HAP-1 (cell line): ENCODE results near the gene CNIH1.
"Not testable (repeated sequence)": the region's sequence is repeated elsewhere in the genome, so short reads cannot be mapped to it uniquely, and the experiment has no call there.

Experiments
- DNase-seq, 2 experiments: peaks; one replicate each; pipeline ENCODE4 v3.0.0-alpha.2; 2016 to 2020; ENCODE audit warnings: low spot score in 2 of 2
- H3K27me3 ChIP-seq: fragments of 250-450 bp; sonication (Bioruptor Pico); 2 replicates; pipeline ENCODE4 v1.5.1; 2020; ENCODE audit warnings: low read depth, mild to moderate bottlenecking, moderate library complexity
- H3K36me3 ChIP-seq: fragments of 250-450 bp; sonication (Bioruptor Pico); replicated peaks from 2 replicates; pipeline ENCODE4 v1.5.1; 2020; ENCODE audit warnings: mild to moderate bottlenecking
- H3K4me1 ChIP-seq: fragments of 250-450 bp; sonication (Bioruptor Pico); 2 replicates; pipeline ENCODE4 v1.5.1; 2020; ENCODE audit warnings: mild to moderate bottlenecking
- H3K4me3 ChIP-seq: fragments of 250-450 bp; sonication (Bioruptor Pico); 2 replicates; pipeline ENCODE4 v1.5.1; 2020; ENCODE audit warnings: mild to moderate bottlenecking, moderate library complexity
- H3K9me3 ChIP-seq: fragments of 250-450 bp; sonication (Bioruptor Pico); 2 replicates; pipeline ENCODE4 v1.5.1; 2020; ENCODE audit warnings: mild to moderate bottlenecking, moderate library complexity
- in situ Hi-C: fragments of 300-500 bp; cut with MboI; formaldehyde crosslinking; loops from 3 replicates; pipeline ENCODE4 v1.14.3; 2020; ENCODE audit warnings: low sequenced_read_pairs, inconsistent platforms, mixed read lengths

CNIH1 gene

GRCh38 chr14:54455363-54455762, 14.2 kb upstream of the CNIH1 start:
- Histone ChIP-seq H3K4me1 (peaks cover 3% of the 10 kb centered on the region; the same call in 1 of the 2 replicates), H3K36me3 (no peaks in the 10 kb centered on the region), H3K27me3 (no peaks in the 10 kb centered on the region), H3K9me3 (peaks cover 12% of the 10 kb centered on the region), H3K4me3 (no peak overlapping the region)
- no peak for DNase-seq
- in situ Hi-C loops: no loop called here

GRCh38 chr14:54453990-54454389, 12.8 kb upstream of the CNIH1 start:
- H3K27me3 ChIP-seq, DNase-seq, in situ Hi-C loops: not testable (repeated sequence)

DNA sequence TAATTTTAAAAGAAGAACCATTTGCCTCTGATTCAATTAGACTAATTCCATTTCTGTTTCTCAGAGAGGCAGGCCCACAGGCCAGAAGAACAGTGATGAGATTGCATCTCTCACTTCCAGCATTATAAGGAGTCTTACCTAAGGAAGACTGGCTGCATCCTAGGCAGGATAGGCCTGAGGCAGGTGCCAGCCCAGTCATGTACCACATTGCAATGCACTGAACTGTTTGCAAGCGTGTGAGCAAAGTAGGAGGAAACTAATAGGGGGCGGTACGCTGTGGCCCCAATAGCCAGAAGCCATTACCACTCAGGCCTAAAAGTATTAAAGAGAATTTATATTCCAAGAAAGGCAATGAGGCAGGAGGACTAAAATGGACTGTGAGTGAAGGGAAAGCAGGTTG, 12.1 kb upstream of the CNIH1 start:
- Histone ChIP-seq H3K9me3 (no peaks in the 10 kb centered on the region), H3K4me3 (no peak overlapping the region), H3K4me1 (peaks cover 11% of the 10 kb centered on the region), H3K36me3 (no peaks in the 10 kb centered on the region), H3K27me3 (no peaks in the 10 kb centered on the region)
- no peak for DNase-seq
- in situ Hi-C loops: no loop called here

More at GRCh38 chr14:54453990-54454389, 12.8 kb upstream of the CNIH1 start:
- not testable (repeated sequence) for H3K36me3 ChIP-seq, H3K9me3 ChIP-seq, H3K4me3 ChIP-seq
- peaks cover 11% of the 10 kb centered on the region for H3K4me1 ChIP-seq

- in situ Hi-C loops: no loop called here
- peaks cover 11% of the 10 kb centered on the region for H3K4me1 ChIP-seq
- no peaks in the 10 kb centered on the region for H3K36me3 ChIP-seq
- no peaks in the 10 kb centered on the region for H3K9me3 ChIP-seq
- no peak for DNase-seq
- no peak overlapping the region for H3K4me3 ChIP-seq
- H3K27me3 ChIP-seq: no peaks in the 10 kb centered on the region
These were observed 10.8 kb upstream of the CNIH1 start for GRCh38 chr14:54451961-54452360.

GRCh38 chr14:54451121-54451601, 10.0 kb upstream of the CNIH1 start:
- H3K4me1 ChIP-seq: peaks cover 18% of the 10 kb centered on the region
- DNase-seq: no peak

GRCh38 chr14:54450535-54450934, 9.4 kb upstream of the CNIH1 start:
- Histone ChIP-seq H3K27me3 (no peaks in the 10 kb centered on the region), H3K4me3 (no peak overlapping the region), H3K36me3 (no peaks in the 10 kb centered on the region), H3K4me1 (peaks cover 20% of the 10 kb centered on the region), H3K9me3 (no peaks in the 10 kb centered on the region)
- DNase-seq: no peak
- in situ Hi-C loops: no loop called here

More at GRCh38 chr14:54451121-54451601, 10.0 kb upstream of the CNIH1 start:
- no peaks in the 10 kb centered on the region for H3K27me3 ChIP-seq
- H3K4me3 ChIP-seq: no peak overlapping the region
- in situ Hi-C loops: no loop called here
- no peaks in the 10 kb centered on the region for H3K36me3 ChIP-seq
- H3K9me3 ChIP-seq: no peaks in the 10 kb centered on the region

GRCh38 chr14:54447231-54447692, 6.1 kb upstream of the CNIH1 start:
- Histone ChIP-seq H3K4me1 (peaks cover 24% of the 10 kb centered on the region), H3K9me3 (no peaks in the 10 kb centered on the region), H3K36me3 (no peaks in the 10 kb centered on the region), H3K4me3 (no peak overlapping the region), H3K27me3 (no peaks in the 10 kb centered on the region)
- in situ Hi-C loops: no loop called here
- DNase-seq: no peak

- Histone ChIP-seq H3K36me3 (no peaks in the 10 kb centered on the region), H3K27me3 (no peaks in the 10 kb centered on the region), H3K9me3 (no peaks in the 10 kb centered on the region), H3K4me3 (no peak overlapping the region), H3K4me1 (peaks cover 30% of the 10 kb centered on the region)
- peak in 1 of 2 experiments; percentile 37 for DNase-seq
- in situ Hi-C loops: no loop called here
These were observed 5.1 kb upstream of the CNIH1 start for GRCh38 chr14:54446161-54446693.

- no peak overlapping the region for H3K4me3 ChIP-seq
- no peaks in the 10 kb centered on the region for H3K36me3 ChIP-seq
- H3K27me3 ChIP-seq: no peaks in the 10 kb centered on the region
- no peak for DNase-seq
- no peaks in the 10 kb centered on the region for H3K9me3 ChIP-seq
- in situ Hi-C loops: no loop called here
- H3K4me1 ChIP-seq: peaks cover 21% of the 10 kb centered on the region
These were observed 3.5 kb upstream of the CNIH1 start for GRCh38 chr14:54444681-54445080.

GRCh38 chr14:54443981-54444380, 2.8 kb upstream of the CNIH1 start:
- no peak for DNase-seq
- in situ Hi-C loops: no loop called here
- peaks cover 24% of the 10 kb centered on the region for H3K4me1 ChIP-seq
- no peaks in the 10 kb centered on the region for H3K27me3 ChIP-seq
- H3K9me3 ChIP-seq: no peaks in the 10 kb centered on the region
- H3K4me3 ChIP-seq: no peak overlapping the region
- no peaks in the 10 kb centered on the region for H3K36me3 ChIP-seq

DNA sequence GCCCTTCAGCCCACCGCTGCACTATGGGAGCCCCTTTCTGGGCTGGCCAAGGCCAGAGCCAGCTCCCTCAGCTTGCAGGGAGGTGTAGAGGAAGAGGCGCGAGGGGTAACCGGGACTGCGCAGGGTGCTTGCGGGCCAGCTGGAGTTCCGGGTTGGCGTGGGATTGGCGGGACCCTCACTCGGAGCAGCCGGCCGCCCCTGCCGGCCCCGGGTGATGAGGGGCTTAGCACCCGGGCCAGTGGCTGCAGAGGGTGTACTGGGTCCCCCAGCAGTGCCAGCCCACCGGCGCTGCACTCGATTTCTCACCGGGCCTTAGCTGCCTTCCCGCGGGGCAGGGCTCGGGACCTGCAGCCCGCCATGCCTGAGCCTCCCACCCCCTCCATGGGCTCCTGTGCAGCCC, 1.8 kb upstream of the CNIH1 start:
- in situ Hi-C loops, DNase-seq, H3K4me3 ChIP-seq, H3K27me3 ChIP-seq, H3K36me3 ChIP-seq, H3K9me3 ChIP-seq: not testable (repeated sequence)
- H3K4me1 ChIP-seq: peaks cover 32% of the 10 kb centered on the region

DNA sequence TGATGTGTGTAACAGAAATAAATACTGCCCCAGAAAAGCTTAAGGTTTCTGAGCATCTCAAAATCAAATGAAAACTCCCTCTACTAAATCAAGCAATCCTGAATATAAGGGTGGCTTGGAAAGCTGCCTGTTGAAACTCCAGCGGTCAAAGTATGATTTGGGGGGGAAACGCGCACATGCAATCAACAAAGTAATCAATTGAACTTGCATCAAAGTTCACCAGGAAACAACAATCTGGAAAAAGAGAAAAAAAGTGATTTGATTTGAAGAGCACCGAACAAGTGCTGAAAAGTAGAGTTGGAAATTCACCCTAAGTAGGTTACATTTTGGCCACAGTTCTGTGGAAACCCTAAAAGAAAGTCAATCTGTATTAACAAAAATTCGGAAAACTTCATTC, 700 bp downstream of the CNIH1 start:
- Histone ChIP-seq H3K4me1 (peaks cover 24% of the 10 kb centered on the region), H3K36me3 (0 out of 2 replicates have a peak, but pooled peaks cover 3% of the 10 kb centered on the region), H3K27me3 (no peaks in the 10 kb centered on the region), H3K4me3 (peak overlapping the region; percentile 64), H3K9me3 (no peaks in the 10 kb centered on the region)
- peak in 1 of 2 experiments; percentile 4 for DNase-seq
- in situ Hi-C loops: no loop called here

GRCh38 chr14:54440037-54440436, 1.1 kb downstream of the CNIH1 start:
- Histone ChIP-seq H3K27me3 (no peaks in the 10 kb centered on the region), H3K4me1 (peaks cover 21% of the 10 kb centered on the region), H3K36me3 (0 out of 2 replicates have a peak, but pooled peaks cover 3% of the 10 kb centered on the region), H3K4me3 (peak overlapping the region; percentile 64), H3K9me3 (no peaks in the 10 kb centered on the region)
- in situ Hi-C loops: no loop called here
- no peak for DNase-seq

DNA sequence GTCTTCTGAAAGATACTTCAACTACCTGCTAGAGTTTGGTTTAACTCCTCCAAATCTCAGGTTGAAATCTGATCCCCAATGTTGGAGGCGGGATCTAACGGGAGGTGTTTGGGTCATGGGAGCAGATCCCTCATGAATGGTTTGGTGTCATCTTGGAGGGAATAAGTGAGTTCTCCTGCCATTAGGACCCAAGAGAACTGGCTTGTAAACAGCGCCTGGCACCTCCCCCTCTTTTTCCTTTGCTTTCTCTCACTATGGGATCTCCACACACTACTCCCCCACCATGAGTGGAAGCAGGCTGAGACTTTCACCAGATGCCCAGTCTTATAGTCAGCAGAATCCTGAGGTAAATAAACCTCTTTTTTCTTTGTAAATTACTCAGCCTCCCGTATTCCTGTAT, 2.5 kb downstream of the CNIH1 start:
- peak in 1 of 2 experiments; percentile 16 for DNase-seq
- Histone ChIP-seq H3K27me3 (no peaks in the 10 kb centered on the region), H3K36me3 (0 out of 2 replicates have a peak, but pooled peaks cover 8% of the 10 kb centered on the region), H3K9me3 (no peaks in the 10 kb centered on the region), H3K4me3 (no peak overlapping the region), H3K4me1 (peaks cover 21% of the 10 kb centered on the region)
- in situ Hi-C loops: no loop called here

- H3K9me3 ChIP-seq, H3K27me3 ChIP-seq, DNase-seq, H3K4me3 ChIP-seq, in situ Hi-C loops: not testable (repeated sequence)
- Histone ChIP-seq H3K36me3 (0 out of 2 replicates have a peak, but pooled peaks cover 11% of the 10 kb centered on the region), H3K4me1 (peaks cover 21% of the 10 kb centered on the region)
These were observed 3.2 kb downstream of the CNIH1 start for GRCh38 chr14:54437954-54438353.
